ENCODE measurements around the gene TUBGCP3. TPM values are rescaled to one million over a fixed set of nuclear protein-coding genes. Genes with fewer than 3 reads are reported as not detected.

TUBGCP3 gene
- total and polyA plus RNA-seq, 9 of the 15 experiments (the other 6 are each of a cell fraction or from before 2014, with no cell fraction given), result 3.0 to 24.8 (median 15.2) TPM

DNA sequence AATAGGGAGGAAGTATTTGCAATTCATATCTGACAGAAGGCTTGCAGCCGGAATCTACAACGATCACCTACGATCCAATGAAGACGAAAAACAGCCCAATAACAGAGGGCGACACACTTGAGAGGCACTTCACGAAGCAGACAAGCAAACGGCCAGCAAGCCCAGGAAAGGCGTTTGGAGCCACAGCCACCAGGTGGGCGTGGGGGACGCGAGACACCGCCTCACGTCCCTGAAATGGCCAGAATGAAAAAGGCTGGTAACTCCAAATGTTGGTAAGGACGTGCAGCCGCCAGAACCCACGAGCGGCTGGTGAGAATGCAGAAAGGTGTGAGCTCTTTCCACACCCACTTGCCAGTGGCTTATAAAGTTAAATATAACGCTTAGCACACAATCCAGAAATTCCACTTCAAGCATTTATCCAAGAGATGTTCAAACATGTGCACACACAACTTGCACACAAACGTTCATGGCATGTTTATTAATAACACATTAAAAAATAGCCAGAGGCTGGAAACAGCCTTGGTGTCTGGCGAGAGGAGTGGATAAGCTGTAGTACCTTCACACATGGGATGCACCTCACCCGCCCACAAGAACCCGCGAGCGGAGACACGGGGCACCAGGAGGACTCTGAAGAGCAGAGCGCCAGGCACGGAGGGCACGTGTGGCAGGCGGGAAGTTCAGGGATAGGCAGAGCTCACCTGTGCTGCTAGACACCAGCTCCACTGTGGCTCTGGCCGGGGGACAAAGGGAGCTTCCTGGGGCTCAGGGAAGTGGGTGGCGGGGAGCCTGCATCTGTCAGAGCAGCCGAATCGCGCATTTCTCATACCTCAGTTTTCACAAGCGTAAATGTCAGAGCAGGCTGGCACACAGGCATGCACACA lies 122.5 kb downstream of the TUBGCP3 start (continued):
- TF ChIP-seq, protein P1, sequence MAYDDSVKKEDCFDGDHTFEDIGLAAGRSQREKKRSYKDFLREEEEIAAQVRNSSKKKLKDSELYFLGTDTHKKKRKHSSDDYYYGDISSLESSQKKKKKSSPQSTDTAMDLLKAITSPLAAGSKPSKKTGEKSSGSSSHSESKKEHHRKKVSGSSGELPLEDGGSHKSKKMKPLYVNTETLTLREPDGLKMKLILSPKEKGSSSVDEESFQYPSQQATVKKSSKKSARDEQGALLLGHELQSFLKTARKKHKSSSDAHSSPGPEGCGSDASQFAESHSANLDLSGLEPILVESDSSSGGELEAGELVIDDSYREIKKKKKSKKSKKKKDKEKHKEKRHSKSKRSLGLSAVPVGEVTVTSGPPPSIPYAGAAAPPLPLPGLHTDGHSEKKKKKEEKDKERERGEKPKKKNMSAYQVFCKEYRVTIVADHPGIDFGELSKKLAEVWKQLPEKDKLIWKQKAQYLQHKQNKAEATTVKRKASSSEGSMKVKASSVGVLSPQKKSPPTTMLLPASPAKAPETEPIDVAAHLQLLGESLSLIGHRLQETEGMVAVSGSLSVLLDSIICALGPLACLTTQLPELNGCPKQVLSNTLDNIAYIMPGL (CRISPR knock-in tag; IDR thresholded peaks at IDR 0.05), result no peak
- no peak for TF ChIP-seq NCOA2 (IDR thresholded peaks at IDR 0.05; ENCODE audit: partially characterized antibody in 2 of 2)

DNA sequence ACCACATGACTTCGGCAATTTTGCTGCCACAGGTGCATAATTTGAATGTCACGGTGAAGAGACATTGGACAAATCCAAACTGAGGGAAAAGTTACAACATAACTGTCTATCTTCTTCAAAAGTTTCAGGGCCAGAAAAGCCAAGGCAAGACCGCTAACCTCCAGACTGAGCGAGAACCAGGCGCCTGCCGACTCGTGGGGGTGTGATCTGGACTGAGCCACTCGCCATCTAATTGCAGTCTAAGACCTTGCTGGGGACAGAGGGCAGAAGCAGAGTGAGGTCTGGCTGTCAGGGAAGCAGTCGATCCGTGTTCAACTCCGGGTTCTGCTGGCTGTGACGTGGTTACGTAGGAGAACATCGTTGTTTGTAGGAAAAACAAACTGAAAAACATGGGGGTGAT lies 123.2 kb downstream of the TUBGCP3 start:
- Histone ChIP-seq H3K36me3 (ENCODE audit: control insufficient read depth, insufficient read depth, low read length) (no peaks in the 10 kb centered on the region), H3K79me2 (ENCODE audit: control insufficient read depth, insufficient read depth, low read length) (no peaks in the 10 kb centered on the region), H4K20me1 (replicated peaks; ENCODE audit: control insufficient read depth, insufficient read depth, low read length) (no peaks in the 10 kb centered on the region), H2AFZ (ENCODE audit: low read depth, low read length) (no peak overlapping the region), H3K4me1 (replicated peaks in 1 of 2; ENCODE audit: control insufficient read depth in 2 of 2, insufficient read depth in 2 of 2, low read length in 2 of 2) (peaks cover 0 to 4% of the 10 kb centered on the region in 2 experiments; a peak in 1 of 5 replicates), H3K4me3 (no peak overlapping the region), H3K27me3 (ENCODE audit: control insufficient read depth in 2 of 2, insufficient read depth in 2 of 2, low read length in 2 of 2) (peaks cover 8 to 49% of the 10 kb centered on the region in 2 experiments; a peak in 4 of 5 replicates), H3K9ac (ENCODE audit: insufficient read depth in 1 of 2, low read depth in 2 of 2, low read length in 2 of 2) (no peak overlapping the region), H3K4me2 (ENCODE audit: insufficient read depth, low read length) (no peak overlapping the region), H3K9me1 (ENCODE audit: control insufficient read depth, insufficient read depth, low read length) (no peaks in the 10 kb centered on the region), H3K27ac (ENCODE audit: extremely low read depth, low read depth, low read length) (no peak overlapping the region), H3K9me3 (replicated peaks; ENCODE audit: control insufficient read depth, insufficient read depth, low read depth, low read length) (no peaks in the 10 kb centered on the region)
- CTCF ChIA-PET (ENCODE audit: low intra/inter-chr PET ratio), result no interaction called here
- in situ Hi-C loops (cut with MboI), result no loop called here
- DNase-seq (ENCODE audit: extremely low read depth in 1 of 4, low spot score in 3 of 4) (no peak), FAIRE-seq (no peak), ATAC-seq (no peak)
- POLR2A ChIA-PET, result no interaction called here
- WGBS (ENCODE audit: insufficient coverage, low coverage, missing lambda C conversion rate), result 1% methylated on average over 11 of the region's 14 CpGs
- intact Hi-C loops (cut with micrococcal nuclease), result no loop called here
- BruUV-seq (replicated peaks), result no TSS peak
- TF ChIP-seq MECOM (CRISPR knock-in tag; IDR thresholded peaks at IDR 0.05) (no peak), ZNF174 (CRISPR knock-in tag; IDR thresholded peaks at IDR 0.05) (no peak), KLF16 (IDR thresholded peaks at IDR 0.05) (no peak), PHF21A (IDR thresholded peaks at IDR 0.05; ENCODE audit: borderline replicate concordance, low read depth) (no peak), ZNF431 (CRISPR knock-in tag; IDR thresholded peaks at IDR 0.05) (no peak), CCNT2 (IDR thresholded peaks at IDR 0.05; ENCODE audit: borderline replicate concordance, extremely low read depth, insufficient read length, low read depth, low read length) (no peak), POLR3G (IDR thresholded peaks at IDR 0.05; ENCODE audit: extremely low read depth, insufficient read length, insufficient replicate concordance) (no peak), PHB (CRISPR knock-in tag; IDR thresholded peaks at IDR 0.05) (no peak)
- TF ChIP-seq, protein P2, sequence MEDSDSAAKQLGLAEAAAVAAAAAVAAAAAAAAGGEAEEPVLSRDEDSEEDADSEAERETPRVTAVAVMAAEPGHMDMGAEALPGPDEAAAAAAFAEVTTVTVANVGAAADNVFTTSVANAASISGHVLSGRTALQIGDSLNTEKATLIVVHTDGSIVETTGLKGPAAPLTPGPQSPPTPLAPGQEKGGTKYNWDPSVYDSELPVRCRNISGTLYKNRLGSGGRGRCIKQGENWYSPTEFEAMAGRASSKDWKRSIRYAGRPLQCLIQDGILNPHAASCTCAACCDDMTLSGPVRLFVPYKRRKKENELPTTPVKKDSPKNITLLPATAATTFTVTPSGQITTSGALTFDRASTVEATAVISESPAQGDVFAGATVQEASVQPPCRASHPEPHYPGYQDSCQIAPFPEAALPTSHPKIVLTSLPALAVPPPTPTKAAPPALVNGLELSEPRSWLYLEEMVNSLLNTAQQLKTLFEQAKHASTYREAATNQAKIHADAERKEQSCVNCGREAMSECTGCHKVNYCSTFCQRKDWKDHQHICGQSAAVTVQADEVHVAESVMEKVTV (CRISPR knock-in tag; IDR thresholded peaks at IDR 0.05), result no peak
